ENCODE measurements around the gene ZIC4. TPM values are rescaled to one million over a fixed set of nuclear protein-coding genes. Genes with fewer than 3 reads are reported as not detected.

ZIC4 gene
- total RNA-seq, 4 donors from 2014 or later, result not detected

GRCh38 chr3:147387885-147388699 lies 18.3 kb downstream of the ZIC4 start:
- WGBS, result 10% methylated on average over 36 of the region's 36 CpGs
- no peak for TF ChIP-seq CTCF (IDR thresholded peaks at IDR 0.05)
- DNase-seq (ENCODE audit: low spot score in 2 of 2), result no peak
- Histone ChIP-seq H3K36me3 (no peaks in the 10 kb centered on the region), H3K27ac (no peak overlapping the region), H3K9me3 (no peaks in the 10 kb centered on the region), H3K4me1 (peaks cover 25% of the 10 kb centered on the region), H3K27me3 (peaks cover 100% of the 10 kb centered on the region), H3K4me3 (no peak overlapping the region)

- no peaks in the 10 kb centered on the region for H3K36me3 ChIP-seq
- WGBS, result 17% methylated on average over 10 of the region's 10 CpGs
- DNase-seq (ENCODE audit: low spot score in 2 of 2), result no peak
- no peak overlapping the region for H3K4me3 ChIP-seq
- H3K9me3 ChIP-seq, result no peaks in the 10 kb centered on the region
- no peak for TF ChIP-seq POLR2A (IDR thresholded peaks at IDR 0.05)
- no peak for TF ChIP-seq POLR2AphosphoS5 (IDR thresholded peaks at IDR 0.05)
- no peak for TF ChIP-seq EP300 (IDR thresholded peaks at IDR 0.05)
- TF ChIP-seq CTCF (IDR thresholded peaks at IDR 0.05), result no peak
- H3K27ac ChIP-seq, result no peak overlapping the region
- peaks cover 18% of the 10 kb centered on the region for H3K4me1 ChIP-seq
- H3K27me3 ChIP-seq, result peaks cover 100% of the 10 kb centered on the region
Observed at GRCh38 chr3:147387291-147387884, 19.0 kb downstream of the ZIC4 start.

- no peaks in the 10 kb centered on the region for H3K9me3 ChIP-seq
- H3K4me1 ChIP-seq, result no peaks in the 10 kb centered on the region
- peaks cover 100% of the 10 kb centered on the region for H3K27me3 ChIP-seq
- no peak for DNase-seq (ENCODE audit: low spot score in 2 of 2)
- 14% methylated on average over 23 of the region's 23 CpGs for WGBS
- no peak overlapping the region for H3K4me3 ChIP-seq
- TF ChIP-seq POLR2AphosphoS5 (IDR thresholded peaks at IDR 0.05) (no peak), EP300 (IDR thresholded peaks at IDR 0.05) (no peak)
- no peak overlapping the region for H3K27ac ChIP-seq
- no peaks in the 10 kb centered on the region for H3K36me3 ChIP-seq
Observed at GRCh38 chr3:147385059-147386012, 21.0 kb downstream of the ZIC4 start.

- H3K27me3 ChIP-seq, result peaks cover 100% of the 10 kb centered on the region
- no peaks in the 10 kb centered on the region for H3K36me3 ChIP-seq
- DNase-seq (ENCODE audit: low spot score in 2 of 2), result no peak
- TF ChIP-seq EP300 (IDR thresholded peaks at IDR 0.05) (no peak), POLR2A (IDR thresholded peaks at IDR 0.05) (no peak), CTCF (IDR thresholded peaks at IDR 0.05) (no peak), POLR2AphosphoS5 (IDR thresholded peaks at IDR 0.05) (no peak)
- WGBS, result 14% methylated on average over 26 of the region's 27 CpGs
- H3K27ac ChIP-seq, result no peak overlapping the region
- H3K4me1 ChIP-seq, result no peaks in the 10 kb centered on the region
- no peak overlapping the region for H3K4me3 ChIP-seq
- H3K9me3 ChIP-seq, result no peaks in the 10 kb centered on the region
Observed at GRCh38 chr3:147384210-147385058, 21.9 kb downstream of the ZIC4 start.

GRCh38 chr3:147383617-147384016 lies 22.7 kb downstream of the ZIC4 start:
- Histone ChIP-seq H3K36me3 (no peaks in the 10 kb centered on the region), H3K9me3 (no peaks in the 10 kb centered on the region), H3K27ac (no peak overlapping the region), H3K4me3 (no peak overlapping the region), H3K27me3 (peaks cover 100% of the 10 kb centered on the region), H3K4me1 (no peaks in the 10 kb centered on the region)
- 1% methylated on average over 6 of the region's 6 CpGs for WGBS
- TF ChIP-seq EP300 (IDR thresholded peaks at IDR 0.05), result no peak
- no peak for TF ChIP-seq POLR2A (IDR thresholded peaks at IDR 0.05)
- TF ChIP-seq CTCF (IDR thresholded peaks at IDR 0.05), result no peak
- TF ChIP-seq POLR2AphosphoS5 (IDR thresholded peaks at IDR 0.05), result no peak
- no peak for DNase-seq (ENCODE audit: low spot score in 2 of 2)
